NOMO-1 treated with dmso at 0.1 percent for 144 hours (cell line): Measurements from ENCODE around the gene AIFM2.
"Not testable (repeated sequence)": the region's sequence is repeated elsewhere in the genome, so short reads cannot be mapped to it uniquely, and the experiment has no call there.

Experiments used
- DNase-seq: peaks from one replicate; lab custom pipeline; 2025; ENCODE audit not compliant: unreplicated experiment; lab: John Stamatoyannopoulos, UW

Gene AIFM2

GRCh38 chr10:70123817-70124216, 8.8 kb downstream of the AIFM2 start:
- DNase-seq: no peak

- DNase-seq: not testable (repeated sequence)
These were observed 9.5 kb downstream of the AIFM2 start for GRCh38 chr10:70123166-70123565.

DNA sequence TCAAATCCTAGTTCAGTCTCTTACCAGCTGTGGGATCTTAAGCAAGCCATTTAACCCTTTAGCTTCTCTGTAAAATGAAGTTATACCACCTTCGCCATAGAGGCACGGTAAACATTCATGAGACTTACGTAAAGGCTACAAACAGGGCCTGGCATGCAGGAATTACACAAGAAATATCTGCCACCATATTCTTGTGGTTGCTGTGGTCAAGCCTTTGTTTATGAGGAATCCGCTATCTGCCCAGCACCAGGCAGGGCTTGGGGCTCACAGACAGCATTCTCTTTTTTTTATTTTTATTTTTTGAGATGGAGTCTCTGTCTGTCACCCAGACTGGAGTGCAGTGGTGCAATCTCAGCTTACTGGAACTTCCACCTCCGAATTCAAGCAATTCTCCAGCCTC, 9.9 kb downstream of the AIFM2 start:
- DNase-seq: no peak

DNA sequence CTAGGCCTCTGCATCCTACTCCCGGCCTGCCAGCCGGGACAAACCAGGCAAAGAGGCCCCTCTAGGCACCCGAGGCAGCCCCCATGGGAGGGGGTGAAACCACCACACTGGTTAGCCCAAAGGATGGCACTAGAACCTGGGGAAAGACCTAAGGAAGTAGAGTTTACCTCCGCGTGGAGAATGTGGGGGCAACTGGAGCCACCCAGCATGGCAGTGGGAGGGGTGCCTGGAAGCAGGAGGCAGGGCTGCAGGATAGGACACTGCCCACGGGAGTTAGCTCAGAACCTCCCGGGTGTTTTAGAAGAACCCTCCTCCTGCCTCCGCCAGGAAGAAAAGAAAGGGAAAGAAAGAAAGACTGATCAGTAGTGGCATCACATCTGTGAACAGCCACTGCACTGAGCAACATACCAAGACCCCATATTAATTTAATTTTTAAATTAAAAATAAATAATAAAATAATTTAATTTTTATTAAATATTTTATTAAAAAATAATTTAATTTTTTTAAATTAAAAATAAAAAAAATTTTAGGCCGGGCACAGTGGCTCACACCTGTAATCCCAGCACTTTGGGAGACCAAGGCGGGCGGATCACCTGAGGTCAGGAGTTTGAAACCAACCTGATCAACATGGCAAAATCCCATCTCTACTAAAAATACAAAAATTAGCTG, 11.2 kb downstream of the AIFM2 start:
- no peak for DNase-seq

- no peak for DNase-seq
These were observed 12.2 kb downstream of the AIFM2 start for GRCh38 chr10:70120417-70120816.

- DNase-seq: no peak
These were observed 13.0 kb downstream of the AIFM2 start for GRCh38 chr10:70119623-70120022.

DNA sequence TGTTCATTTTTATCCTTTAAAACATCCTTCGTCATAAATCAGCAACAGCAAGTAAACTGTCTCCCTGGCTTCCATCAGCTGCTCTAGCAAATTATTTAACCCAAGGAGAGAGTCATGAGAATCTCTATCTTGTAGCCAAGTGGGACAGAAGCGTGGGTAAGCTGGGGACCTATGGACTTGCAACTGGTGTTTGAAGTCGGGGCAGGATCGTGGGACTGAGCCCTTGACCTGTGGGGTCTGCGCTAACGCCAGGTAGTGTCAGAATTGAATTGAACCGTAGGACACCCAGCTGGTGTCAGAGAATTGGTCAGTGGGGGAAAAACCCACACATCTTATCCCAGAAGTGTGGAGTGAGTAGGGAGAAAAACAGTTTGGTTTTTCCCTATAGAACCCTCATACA, 13.4 kb downstream of the AIFM2 start:
- no peak for DNase-seq

DNA sequence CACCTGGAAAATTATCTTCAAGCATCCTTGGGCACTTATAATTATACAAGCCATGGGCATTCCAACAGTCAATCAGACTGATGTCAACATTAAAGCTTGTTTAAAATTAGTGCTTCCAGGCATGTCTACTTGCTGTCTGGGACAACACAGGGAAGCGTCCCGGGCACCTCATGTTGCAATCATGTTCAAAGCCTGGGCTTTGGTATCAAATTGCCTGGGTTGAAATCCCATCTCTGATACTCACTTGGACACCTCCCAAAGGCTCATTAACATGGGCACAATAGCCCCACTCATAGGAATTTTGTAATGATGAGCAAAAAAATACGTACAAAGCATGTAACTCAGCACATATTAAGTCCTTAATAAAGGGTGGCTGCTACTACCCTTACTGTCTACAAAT, 14.4 kb downstream of the AIFM2 start:
- DNase-seq: no peak

GRCh38 chr10:70117646-70118045, 15.0 kb downstream of the AIFM2 start:
- DNase-seq: no peak

- DNase-seq: no peak
These were observed 16.5 kb downstream of the AIFM2 start for GRCh38 chr10:70115948-70116682.

GRCh38 chr10:70114902-70115301, 17.7 kb downstream of the AIFM2 start:
- DNase-seq: no peak

DNA sequence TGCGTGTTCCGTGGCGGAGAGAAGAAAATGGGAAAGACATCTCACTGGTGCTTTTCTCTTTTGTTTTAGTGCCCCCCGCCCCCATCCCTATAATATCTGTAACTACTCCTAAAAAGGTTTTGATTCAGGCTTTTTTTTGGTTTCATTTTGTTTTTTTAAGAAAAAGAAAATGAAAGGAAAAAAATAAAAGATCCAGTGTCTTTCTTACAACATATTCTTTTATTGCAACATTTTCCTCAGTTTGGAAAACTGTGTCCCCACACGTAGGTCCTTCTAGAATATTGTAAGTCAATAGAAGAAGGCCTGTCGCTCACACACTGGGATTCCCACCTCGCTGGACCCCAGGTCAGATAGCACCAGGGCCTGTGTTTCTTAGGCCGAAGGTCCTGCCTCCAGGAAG, 20.6 kb downstream of the AIFM2 start:
- DNase-seq: no peak

DNA sequence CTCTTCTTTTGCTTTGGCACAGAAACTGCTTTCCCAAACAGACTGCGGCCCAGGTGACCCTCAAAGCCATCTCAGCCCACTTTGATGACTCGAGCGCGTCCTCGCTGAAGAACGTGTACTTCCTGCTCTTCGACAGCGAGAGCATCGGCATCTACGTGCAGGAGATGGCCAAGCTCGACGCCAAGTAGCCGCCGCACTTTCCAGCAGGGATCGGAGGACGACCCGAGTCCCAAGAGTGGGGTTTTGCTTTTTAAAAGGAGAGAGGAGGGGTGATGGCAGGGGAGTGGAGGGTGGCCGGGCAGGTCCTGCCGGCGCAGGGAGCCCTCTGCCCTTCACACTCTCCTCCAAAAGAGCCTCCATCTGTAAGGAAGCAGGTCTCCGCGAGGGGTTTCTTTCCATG, 21.1 kb downstream of the AIFM2 start:
- DNase-seq: no peak

- no peak for DNase-seq
These were observed 23.4 kb downstream of the AIFM2 start for GRCh38 chr10:70109064-70109729.

DNA sequence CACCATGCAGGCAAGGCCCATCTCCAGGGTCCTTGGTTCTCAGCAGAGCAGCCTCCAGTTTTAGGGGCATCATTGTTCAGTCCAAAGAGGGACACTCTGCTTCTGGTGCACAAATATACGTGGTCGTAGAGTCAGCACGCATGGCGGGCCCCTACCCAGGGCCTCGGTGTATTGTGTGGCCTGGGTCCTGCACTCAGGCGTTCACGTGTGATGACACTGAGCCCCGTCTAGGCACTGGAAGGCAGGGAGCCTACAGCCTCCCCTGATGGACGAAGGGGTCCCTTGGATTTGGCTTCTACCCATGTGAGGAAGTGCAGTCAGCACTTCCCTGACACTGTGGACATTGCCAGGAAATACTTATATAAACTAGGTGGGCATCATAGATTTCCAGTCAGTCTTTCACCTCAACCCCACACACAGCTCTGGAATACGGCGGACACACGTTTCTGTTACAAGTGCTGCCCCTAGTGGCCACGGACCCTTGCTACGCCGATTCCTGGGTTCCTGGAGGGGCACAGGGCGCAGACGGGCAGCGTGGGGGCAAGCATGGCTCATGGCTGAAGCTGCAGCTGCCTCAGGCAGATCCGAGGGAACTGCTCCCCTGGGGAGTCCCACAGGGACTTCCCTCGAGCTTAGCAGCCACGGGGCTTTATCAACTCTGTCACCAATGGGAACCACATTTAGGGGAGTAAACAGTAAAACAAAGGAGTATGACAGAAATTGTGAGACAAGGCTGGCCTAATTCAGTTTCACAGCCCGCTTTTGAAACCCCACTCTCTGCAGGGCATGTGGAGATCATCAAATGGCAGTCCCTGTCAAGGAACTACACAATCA, 25.4 kb downstream of the AIFM2 start:
- no peak for DNase-seq

DNA sequence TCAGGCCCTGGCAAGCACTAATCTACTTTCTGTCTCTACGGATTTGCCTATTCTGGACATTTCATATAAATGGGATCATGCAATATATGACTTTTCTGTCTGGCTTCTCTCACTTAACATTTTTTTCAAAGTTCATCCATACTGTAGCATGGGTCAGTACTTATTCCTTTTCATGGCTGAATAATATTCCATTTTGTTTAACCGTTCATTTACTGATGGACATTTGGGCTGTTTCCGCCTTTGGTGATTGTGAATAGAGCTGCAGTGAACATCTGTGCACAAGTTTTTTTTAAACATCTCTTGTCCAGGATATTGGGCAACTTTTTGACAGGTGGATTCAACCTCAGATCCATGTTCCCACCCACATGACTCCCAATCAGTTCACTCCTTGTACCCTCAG, 31.0 kb downstream of the AIFM2 start:
- no peak for DNase-seq

- not testable (repeated sequence) for DNase-seq
These were observed 31.5 kb downstream of the AIFM2 start for GRCh38 chr10:70101068-70101562.

DNA sequence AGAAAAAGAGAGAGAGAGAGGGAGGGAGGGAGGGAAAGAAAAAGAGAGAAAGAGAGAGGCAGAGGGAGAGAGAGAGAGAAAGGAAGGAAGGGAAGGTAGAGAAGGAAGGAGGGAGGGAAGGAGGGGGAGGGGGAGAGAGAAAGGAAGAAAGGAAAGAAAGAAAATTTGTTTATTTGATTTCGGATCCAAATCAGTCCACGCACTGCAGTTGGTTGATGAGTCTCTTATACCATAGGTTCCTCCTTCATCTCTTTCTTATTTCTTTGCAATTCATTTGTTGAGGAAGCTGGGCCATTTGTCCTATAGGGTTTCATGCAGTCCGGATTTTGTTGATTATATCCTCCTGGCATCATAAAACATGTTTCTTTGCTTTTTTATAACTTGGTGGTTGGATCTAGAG, 34.4 kb downstream of the AIFM2 start:
- no peak for DNase-seq

- DNase-seq: no peak
These were observed 35.2 kb downstream of the AIFM2 start for GRCh38 chr10:70097459-70097858.

GRCh38 chr10:70096705-70097420, 35.8 kb downstream of the AIFM2 start:
- no peak for DNase-seq
